H1 (cell line): Measurements from ENCODE around the gene CAV3. TPM values are rescaled to one million over a fixed set of nuclear protein-coding genes. Genes with fewer than 3 reads are reported as not detected.
A peak's percentile ranks its signal among the peaks of the same experiment; 100 is the strongest.

Source experiments
- CTCF ChIA-PET: fragments of 300-600 bp; sonication (Branson Sonifier 250); formaldehyde crosslinking; loops from one replicate; lab custom pipeline; 2021; ENCODE audit not compliant: partially characterized antibody; lab: Charles Lee
- POLR2A ChIA-PET: fragments of 300-600 bp; sonication (Branson Sonifier 250); formaldehyde crosslinking; loops from one replicate; lab custom pipeline; 2021; ENCODE audit warnings: inconsistent platforms; ENCODE audit not compliant: partially characterized antibody; lab: Charles Lee
- DNase-seq, 2 experiments: peaks; one replicate each; pipeline versions ENCODE4 v3.0.0 to v3.0.0-alpha.2; 2010 to 2022; ENCODE audit warnings: low spot score in 2 of 2, low read depth in 1 of 2, mixed read lengths in 1 of 2
- FAIRE-seq: peaks from 2 replicates; lab custom pipeline; 2011; peaks lifted over from hg19 to GRCh38; lab: Jason Lieb, UNC
- H2AFZ ChIP-seq: 2 replicates; pipeline ENCODE4 v1.8.1; 2012; ENCODE audit warnings: low read length, inconsistent platforms
- H2AK5ac ChIP-seq: 2 replicates; pipeline ENCODE4 v1.6.1; 2013; ENCODE audit warnings: low read depth, low read length
- H2BK120ac ChIP-seq: replicated peaks from 2 replicates; pipeline ENCODE3; 2013; ENCODE audit warnings: low read depth, low read length, inconsistent platforms
- H2BK12ac ChIP-seq: 2 replicates; pipeline ENCODE4 v1.6.1; 2013; ENCODE audit warnings: low read depth, low read length
- H2BK15ac ChIP-seq: 2 replicates; pipeline ENCODE4 v1.6.1; 2013; ENCODE audit warnings: low read length
- H2BK20ac ChIP-seq: 2 replicates; pipeline ENCODE4 v1.6.1; 2013; ENCODE audit warnings: low read length
- H2BK5ac ChIP-seq: 2 replicates; pipeline ENCODE4 v1.6.1; 2013; ENCODE audit warnings: low read depth, low read length
- H3K14ac ChIP-seq: 2 replicates; pipeline ENCODE4 v1.6.1; 2013; ENCODE audit warnings: inconsistent platforms; ENCODE audit not compliant: insufficient read length
- H3K18ac ChIP-seq: 2 replicates; pipeline ENCODE4 v1.6.1; 2013; ENCODE audit warnings: low read length; ENCODE audit errors: extremely low read depth
- H3K23ac ChIP-seq: 2 replicates; pipeline ENCODE4 v1.6.1; 2013; ENCODE audit warnings: inconsistent platforms; ENCODE audit not compliant: insufficient read length
- H3K23me2 ChIP-seq: 2 replicates; pipeline ENCODE4 v1.6.1; 2013; ENCODE audit warnings: low read depth, low read length
- H3K27ac ChIP-seq: 2 replicates; pipeline ENCODE4 v1.6.1; 2011; ENCODE audit warnings: low read depth, low read length, inconsistent platforms
- H3K27me3 ChIP-seq, 4 experiments: replicated peaks in 1 of 4; 1 replicate in 1 of 4; 2 replicates in 3 of 4; pipeline versions ENCODE4 v1.6.1 to v1.8.1; 2011 to 2013; ENCODE audit warnings: low read length in 3 of 4, mild to moderate bottlenecking in 3 of 4, inconsistent platforms in 2 of 4, mixed read lengths in 2 of 4, moderate library complexity in 1 of 4; ENCODE audit not compliant: control insufficient read depth in 3 of 4, insufficient read depth in 3 of 4; ENCODE audit errors: extremely low read depth in 1 of 4
- H3K36me3 ChIP-seq, 4 experiments: 2 replicates each; pipeline versions ENCODE4 v1.6.1 to v1.8.1; 2011 to 2013; ENCODE audit warnings: mild to moderate bottlenecking in 4 of 4, low read length in 3 of 4, moderate library complexity in 2 of 4, control low read depth in 1 of 4, inconsistent platforms in 1 of 4; ENCODE audit not compliant: insufficient read depth in 4 of 4, control insufficient read depth in 2 of 4
- H3K4ac ChIP-seq: replicated peaks from 2 replicates; pipeline ENCODE3; 2013; ENCODE audit warnings: low read length, low read depth, mixed read lengths, inconsistent platforms; ENCODE audit not compliant: insufficient read length
- H3K4me1 ChIP-seq, 4 experiments: replicated peaks in 1 of 4; 1 replicate in 1 of 4; 2 replicates in 3 of 4; pipeline versions ENCODE4 v1.6.1 to v1.8.1; 2011 to 2013; ENCODE audit warnings: low read length in 3 of 4, inconsistent platforms in 2 of 4, mixed read lengths in 1 of 4; ENCODE audit not compliant: insufficient read depth in 4 of 4, control insufficient read depth in 3 of 4
- H3K4me2 ChIP-seq, 2 experiments: 2 replicates each; pipeline versions ENCODE4 v1.6.1 to v1.8.1; 2011 to 2013; ENCODE audit warnings: low read depth in 2 of 2, low read length in 2 of 2, control low read depth in 1 of 2, inconsistent platforms in 1 of 2, mild to moderate bottlenecking in 1 of 2; ENCODE audit not compliant: insufficient read depth in 1 of 2
- H3K4me3 ChIP-seq, 4 experiments: fragments of 200-600, 300-600 bp in 1 of 4; sonication (generic), shearing (Covaris generic), sonication (Bioruptor Twin) in 1 of 4; 2 replicates each; pipeline versions ENCODE4 v1.5.1 to v1.8.1; 2011 to 2016; ENCODE audit warnings: low read length in 4 of 4, low read depth in 3 of 4, control low read depth in 2 of 4, inconsistent platforms in 2 of 4, mild to moderate bottlenecking in 2 of 4, mixed read lengths in 1 of 4, moderate library complexity in 1 of 4; ENCODE audit not compliant: insufficient read depth in 2 of 4; ENCODE audit errors: extremely low read depth in 1 of 4
- H3K56ac ChIP-seq: replicated peaks from 2 replicates; pipeline ENCODE3; 2013; ENCODE audit warnings: low read depth, mild to moderate bottlenecking, mixed read lengths, low read length, inconsistent platforms; ENCODE audit not compliant: insufficient read length
- H3K79me1 ChIP-seq: 2 replicates; pipeline ENCODE4 v1.6.1; 2013; ENCODE audit warnings: low read depth, low read length, control low read depth
- H3K79me2 ChIP-seq, 2 experiments: 2 replicates each; pipeline versions ENCODE4 v1.6.1 to v1.8.1; 2012 to 2013; ENCODE audit warnings: low read length in 2 of 2, mild to moderate bottlenecking in 2 of 2, inconsistent platforms in 1 of 2; ENCODE audit not compliant: insufficient read depth in 2 of 2, control insufficient read depth in 1 of 2
- H3K9ac ChIP-seq, 4 experiments: replicated peaks in 1 of 4; 1 replicate in 1 of 4; 2 replicates in 3 of 4; pipeline versions ENCODE4 v1.6.1 to v1.8.1; 2011 to 2013; ENCODE audit warnings: low read depth in 3 of 4, low read length in 3 of 4, control low read depth in 2 of 4, mild to moderate bottlenecking in 2 of 4, moderate library complexity in 2 of 4, inconsistent platforms in 1 of 4; ENCODE audit errors: extremely low read depth in 1 of 4
- H3K9me3 ChIP-seq, 2 experiments: 2 replicates each; pipeline versions ENCODE4 v1.6.1 to v1.8.1; 2012 to 2013; ENCODE audit warnings: mild to moderate bottlenecking in 2 of 2, moderate library complexity in 2 of 2, control low read depth in 1 of 2, inconsistent platforms in 1 of 2, low read depth in 1 of 2, low read length in 1 of 2, mixed read lengths in 1 of 2; ENCODE audit not compliant: insufficient read depth in 2 of 2
- H4K20me1 ChIP-seq, 2 experiments: replicated peaks in 1 of 2; 2 replicates each; pipeline versions ENCODE3 to v1.8.1; 2011 to 2013; ENCODE audit warnings: inconsistent platforms in 2 of 2, low read length in 2 of 2, mild to moderate bottlenecking in 1 of 2; ENCODE audit not compliant: insufficient read depth in 2 of 2, control insufficient read depth in 1 of 2
- H4K5ac ChIP-seq: 2 replicates; pipeline ENCODE4 v1.6.1; 2013; ENCODE audit warnings: low read length, low read depth, mixed read lengths, inconsistent platforms; ENCODE audit not compliant: insufficient read length
- H4K8ac ChIP-seq: 2 replicates; pipeline ENCODE4 v1.8.0; 2013; ENCODE audit warnings: mild to moderate bottlenecking, moderate library complexity, low read length, inconsistent platforms; ENCODE audit not compliant: insufficient read depth; ENCODE audit errors: extremely low read depth
- H4K91ac ChIP-seq: replicated peaks from 2 replicates; pipeline ENCODE3; 2013; ENCODE audit warnings: low read length, mixed read lengths, inconsistent platforms; ENCODE audit not compliant: insufficient read length
- EGR1 ChIP-seq: IDR thresholded peaks from 2 replicates; pipeline ENCODE4 v1.6.1; 2011; ENCODE audit warnings: low read depth, low read length, borderline replicate concordance
- WGBS, 2 experiments: shearing (Covaris generic) in 1 of 2; methylation state at CpG; one replicate each; pipeline versions ENCODE4 v1.1.6 to v1.1.7; 2013 to 2015; ENCODE audit warnings: low lambda C conversion rate in 2 of 2, mixed read lengths in 2 of 2, inconsistent platforms in 1 of 2, low coverage in 1 of 2, missing lambda C conversion rate in 1 of 2; ENCODE audit not compliant: insufficient replicate concordance in 2 of 2, insufficient coverage in 1 of 2, insufficient read length in 1 of 2; ENCODE audit errors: extremely low coverage in 1 of 2, missing lambda C conversion rate in 1 of 2; 5-methylcytosine and 5-hydroxymethylcytosine counted together
- polyA plus RNA-seq, 7 experiments: library from polyadenylated mRNA; depleted of rRNA in 3 of 7; stranded (reverse) in 5 of 7; unstranded in 2 of 7; fragments of >200 nt in 5 of 7; fragments of 200-250 nt in 2 of 7; gene quantifications; 1 replicate in 5 of 7; 2 replicates in 1 of 7; 4 replicates in 1 of 7; pipeline versions ENCODE4 v1.2.1 to v1.2.3, GENCODE V29; 2011 to 2013; ENCODE audit warnings: missing spikeins in 2 of 7, mixed read lengths in 2 of 7
- total RNA-seq: library from RNA; stranded (reverse); fragmentation: NEBNext Ultra II Directional; extraction: Animal tissue kit (Norgen Biotek cat#: 25700); gene quantifications from 2 replicates; pipeline ENCODE4 v1.2.1, GENCODE V29; 2021

The CAV3 gene
- total and polyA plus RNA-seq, 2 of the 8 experiments (the other 6 are each of a cell fraction or from before 2014, with no cell fraction given) = not detected

GRCh38 chr3:8745619-8746370 lies 12.2 kb downstream of the CAV3 start:
- H4K20me1 ChIP-seq = no peaks in the 10 kb centered on the region
- H4K5ac ChIP-seq = no peak overlapping the region
- no peak overlapping the region for H2AFZ ChIP-seq
- H2BK15ac ChIP-seq = peak overlapping the region; percentile 18; the same call in 1 of the 2 replicates
- TF ChIP-seq EGR1 = no peak
- H2BK5ac ChIP-seq = no peak overlapping the region
- no peak overlapping the region for H3K14ac ChIP-seq
- no peak overlapping the region for H3K4me3 ChIP-seq
- H2BK120ac ChIP-seq = no peak overlapping the region
- no peak overlapping the region for H3K4me2 ChIP-seq
- DNase-seq (no peak), FAIRE-seq (no peak)
- H4K8ac ChIP-seq = peak overlapping the region; percentile 11; the same call in 1 of the 2 replicates
- no peak overlapping the region for H2AK5ac ChIP-seq
- peaks cover 2% of the 10 kb centered on the region; the same call in 1 of the 2 replicates for H3K23me2 ChIP-seq
- H3K36me3 ChIP-seq = no peaks in the 10 kb centered on the region
- 93% methylated on average over 23 of the region's 25 CpGs; no CpG with 5 or more reads in 1 of the 2 experiments for WGBS, 2 experiments
- no peak overlapping the region for H4K91ac ChIP-seq
- H3K23ac ChIP-seq = no peak overlapping the region
- no peak overlapping the region for H3K9ac ChIP-seq
- POLR2A ChIA-PET = interaction anchor here (1.0 kb wide), 2 partner anchors 12 to 16 kb away, joined by 3 read pairs; partner anchors contain the start of gene CAV3
- H3K79me1 ChIP-seq = no peaks in the 10 kb centered on the region
- H3K9me3 ChIP-seq = no peaks in the 10 kb centered on the region
- CTCF ChIA-PET = interaction anchor here (0.6 to 3.4 kb wide), 6 partner anchors 9 to 332 kb away, joined by 3 to 27 read pairs (median 8); partner anchors contain the start of gene OXTR
- no peaks in the 10 kb centered on the region for H3K27me3 ChIP-seq
- no peak overlapping the region for H3K4ac ChIP-seq
- H3K79me2 ChIP-seq = no peaks in the 10 kb centered on the region
- no peak overlapping the region for H2BK20ac ChIP-seq
- no peak overlapping the region for H3K18ac ChIP-seq
- H3K27ac ChIP-seq = no peak overlapping the region
- peaks cover 1 to 17% (median 7%) of the 10 kb centered on the region in 4 experiments for H3K4me1 ChIP-seq
- no peak overlapping the region for H3K56ac ChIP-seq
- H2BK12ac ChIP-seq = no peak overlapping the region
